Keratinocyte (primary cell): ENCODE data around the gene CCDC82.

Experiments
- EZH2 ChIP-seq: IDR thresholded peaks from one replicate; pipeline ENCODE4 v1.6.1; 2012; ENCODE audit warnings: inconsistent platforms, mild to moderate bottlenecking, low read length, moderate library complexity
- TF ChIP-seq, protein P1 (sequence below), 3 experiments: IDR thresholded peaks in 1 of 3; conservative IDR thresholded peaks in 1 of 3; optimal IDR thresholded peaks in 1 of 3; 2 replicates in 2 of 3; 3 replicates in 1 of 3; pipeline versions ENCODE3 to v1.5.1; 2011; ENCODE audit warnings: low read length in 3 of 3, mild to moderate bottlenecking in 3 of 3, moderate library complexity in 2 of 3, control low read depth in 1 of 3, inconsistent platforms in 1 of 3; ENCODE audit not compliant: insufficient read depth in 2 of 3; ENCODE audit errors: extremely low read depth in 1 of 3

- TF ChIP-seq, protein P1, sequence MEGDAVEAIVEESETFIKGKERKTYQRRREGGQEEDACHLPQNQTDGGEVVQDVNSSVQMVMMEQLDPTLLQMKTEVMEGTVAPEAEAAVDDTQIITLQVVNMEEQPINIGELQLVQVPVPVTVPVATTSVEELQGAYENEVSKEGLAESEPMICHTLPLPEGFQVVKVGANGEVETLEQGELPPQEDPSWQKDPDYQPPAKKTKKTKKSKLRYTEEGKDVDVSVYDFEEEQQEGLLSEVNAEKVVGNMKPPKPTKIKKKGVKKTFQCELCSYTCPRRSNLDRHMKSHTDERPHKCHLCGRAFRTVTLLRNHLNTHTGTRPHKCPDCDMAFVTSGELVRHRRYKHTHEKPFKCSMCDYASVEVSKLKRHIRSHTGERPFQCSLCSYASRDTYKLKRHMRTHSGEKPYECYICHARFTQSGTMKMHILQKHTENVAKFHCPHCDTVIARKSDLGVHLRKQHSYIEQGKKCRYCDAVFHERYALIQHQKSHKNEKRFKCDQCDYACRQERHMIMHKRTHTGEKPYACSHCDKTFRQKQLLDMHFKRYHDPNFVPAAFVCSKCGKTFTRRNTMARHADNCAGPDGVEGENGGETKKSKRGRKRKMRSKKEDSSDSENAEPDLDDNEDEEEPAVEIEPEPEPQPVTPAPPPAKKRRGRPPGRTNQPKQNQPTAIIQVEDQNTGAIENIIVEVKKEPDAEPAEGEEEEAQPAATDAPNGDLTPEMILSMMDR (optimal IDR thresholded peaks at IDR 0.05 in 1 of 3, IDR thresholded peaks at IDR 0.05 in 1 of 3, conservative IDR thresholded peaks at IDR 0.05 in 1 of 3; ENCODE audit: extremely low read depth in 1 of 3, insufficient read depth in 2 of 3, low read length in 3 of 3), result no peak
- no peak for TF ChIP-seq EZH2
Observed at GRCh38 chr11:96319898-96320656, 69.6 kb downstream of the CCDC82 start.
